Stimulated activated CD8-positive, alpha-beta memory T cell treated with anti-CD3 and anti-CD28 coated beads, Interleukin-2, amount 100 ng/mL, for 1 hour (primary cell): ENCODE data around the gene PTPN20.
"Not testable (repeated sequence)": the region's sequence is repeated elsewhere in the genome, so short reads cannot be mapped to it uniquely, and the experiment has no call there.

Experiments used
- DNase-seq, 2 donors: peaks; one replicate each; pipeline ENCODE4 v3.0.0-alpha.2; 2020; ENCODE audit warnings: low read depth in 2 of 2

The PTPN20 gene

GRCh38 chr10:46911144-46911876, at the start of gene PTPN20:
PTPN20 (plus strand) TSS chr10:46911428; CDS start chr10:46932500, 21,072 bp downstream.
- not testable (repeated sequence) for DNase-seq

- not testable (repeated sequence) for DNase-seq
These were observed 41.5 kb upstream of the PTPN20 start for GRCh38 chr10:46869716-46870115.

- not testable (repeated sequence) for DNase-seq
These were observed 39.6 kb upstream of the PTPN20 start for GRCh38 chr10:46871583-46871982.

GRCh38 chr10:46875304-46875703, 35.9 kb upstream of the PTPN20 start:
- not testable (repeated sequence) for DNase-seq

- DNase-seq, result not testable (repeated sequence)
These were observed 34.5 kb upstream of the PTPN20 start for GRCh38 chr10:46876773-46877172.

- DNase-seq, result not testable (repeated sequence)
These were observed 32.5 kb upstream of the PTPN20 start for GRCh38 chr10:46878761-46879160.

- DNase-seq, result not testable (repeated sequence)
These were observed 20.2 kb upstream of the PTPN20 start for GRCh38 chr10:46890813-46891611.

GRCh38 chr10:46896762-46897692, 14.2 kb upstream of the PTPN20 start:
- DNase-seq, result not testable (repeated sequence)

- not testable (repeated sequence) for DNase-seq
These were observed 10.0 kb upstream of the PTPN20 start for GRCh38 chr10:46901247-46901646.

- not testable (repeated sequence) for DNase-seq
These were observed 7.4 kb upstream of the PTPN20 start for GRCh38 chr10:46903874-46904273.

GRCh38 chr10:46906359-46906758, 4.9 kb upstream of the PTPN20 start:
- DNase-seq, result not testable (repeated sequence)

- DNase-seq, result not testable (repeated sequence)
These were observed 3.8 kb upstream of the PTPN20 start for GRCh38 chr10:46907185-46908117.

- DNase-seq, result not testable (repeated sequence)
These were observed 11.3 kb downstream of the PTPN20 start for GRCh38 chr10:46922498-46922897.

- not testable (repeated sequence) for DNase-seq
These were observed 13.9 kb downstream of the PTPN20 start for GRCh38 chr10:46925156-46925555.

- DNase-seq, result not testable (repeated sequence)
These were observed 14.6 kb downstream of the PTPN20 start for GRCh38 chr10:46925853-46926252.

- not testable (repeated sequence) for DNase-seq
These were observed 17.6 kb downstream of the PTPN20 start for GRCh38 chr10:46928810-46929209.

- not testable (repeated sequence) for DNase-seq
These were observed 21.2 kb downstream of the PTPN20 start for GRCh38 chr10:46932383-46932782.

- DNase-seq, result not testable (repeated sequence)
These were observed 29.9 kb downstream of the PTPN20 start for GRCh38 chr10:46941091-46941490.

GRCh38 chr10:46948687-46949518, 37.7 kb downstream of the PTPN20 start:
- not testable (repeated sequence) for DNase-seq
